Measurements from ENCODE around the gene TMEM132C.

The TMEM132C gene

GRCh38 chr12:128707488-128707887 lies 440.5 kb downstream of the TMEM132C start:
- WGBS: 70% methylated on average over 8 of the region's 8 CpGs
- Histone ChIP-seq H2BK15ac (ENCODE audit: low read depth, poor library complexity, severe bottlenecking) (no peak overlapping the region), H3K18ac (ENCODE audit: low read depth in 1 of 2, low read length in 2 of 2) (no peak overlapping the region)

DNA sequence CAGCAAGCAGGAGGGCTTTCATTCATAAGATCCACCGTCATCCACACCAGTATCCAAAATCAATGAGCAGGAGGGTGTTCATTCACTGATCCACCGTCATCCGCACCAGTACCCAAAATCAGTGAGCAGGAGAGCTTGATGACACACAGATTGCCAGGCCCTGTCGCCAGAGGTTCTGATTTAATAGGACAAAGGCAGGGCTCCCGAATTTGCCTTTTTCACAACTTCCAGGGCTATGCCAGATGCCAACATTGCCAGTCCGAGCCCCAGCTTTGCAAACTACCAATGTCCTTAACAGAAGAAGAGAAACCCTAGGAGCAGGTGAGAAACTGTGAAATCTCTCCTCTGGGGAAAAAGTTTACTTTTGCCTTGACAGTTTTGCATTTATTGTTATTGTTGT lies 441.8 kb downstream of the TMEM132C start:
- H3K27ac ChIP-seq (ENCODE audit: low read length, poor library complexity, severe bottlenecking): no peak overlapping the region
- H3K4ac ChIP-seq (ENCODE audit: low read depth in 1 of 2, low read length in 2 of 2): no peak overlapping the region
- H3K9me3 ChIP-seq (ENCODE audit: control insufficient read depth, low read length): no peaks in the 10 kb centered on the region
- 76% methylated on average over 6 of the region's 6 CpGs for WGBS
- no peak overlapping the region for H2BK5ac ChIP-seq (ENCODE audit: low read depth, low read length, poor library complexity, severe bottlenecking)
- no peak overlapping the region for H2BK15ac ChIP-seq (ENCODE audit: low read depth, poor library complexity, severe bottlenecking)
- DNase-seq: no peak
- no peak overlapping the region for H3K4me3 ChIP-seq (ENCODE audit: insufficient read depth in 1 of 2, low read depth in 1 of 2, low read length in 2 of 2)
- H2BK12ac ChIP-seq (ENCODE audit: low read length in 2 of 2): no peak overlapping the region
- no peaks in the 10 kb centered on the region for H3K79me1 ChIP-seq (replicated peaks; ENCODE audit: low read length, poor library complexity, severe bottlenecking)
- no peak overlapping the region for H3K9ac ChIP-seq (ENCODE audit: low read length)
- H3K27me3 ChIP-seq (ENCODE audit: control insufficient read depth in 1 of 2, insufficient read depth in 1 of 2, low read length in 2 of 2): peaks cover 0 to 5% of the 10 kb centered on the region in 2 experiments
- H3K18ac ChIP-seq (ENCODE audit: low read depth in 1 of 2, low read length in 2 of 2): no peak overlapping the region
- no peak overlapping the region for H3K23ac ChIP-seq (ENCODE audit: low read length in 2 of 2)
- H2BK120ac ChIP-seq (ENCODE audit: low read depth, low read length): no peak overlapping the region
- no peak overlapping the region for H4K8ac ChIP-seq (ENCODE audit: low read length)
- H2AK5ac ChIP-seq (ENCODE audit: low read length, severe bottlenecking): no peak overlapping the region
- no peak overlapping the region for H3K4me2 ChIP-seq (ENCODE audit: low read length, poor library complexity, severe bottlenecking)
- no peak overlapping the region for H2AFZ ChIP-seq (ENCODE audit: low read depth, low read length)
- H3K14ac ChIP-seq (ENCODE audit: low read length in 2 of 2): no peak overlapping the region
- H3K4me1 ChIP-seq (ENCODE audit: control insufficient read depth, insufficient read depth, low read depth, low read length): no peaks in the 10 kb centered on the region
- H3K36me3 ChIP-seq (ENCODE audit: control insufficient read depth in 1 of 2, insufficient read depth in 2 of 2, low read depth in 1 of 2, low read length in 2 of 2): no peaks in the 10 kb centered on the region
- peak overlapping the region; percentile 18 for H4K91ac ChIP-seq (ENCODE audit: low read length)

More at GRCh38 chr12:128707488-128707887, 440.5 kb downstream of the TMEM132C start:
- Histone ChIP-seq H3K36me3 (ENCODE audit: control insufficient read depth in 1 of 2, insufficient read depth in 2 of 2, low read depth in 1 of 2, low read length in 2 of 2) (no peaks in the 10 kb centered on the region), H2BK120ac (ENCODE audit: low read depth, low read length) (no peak overlapping the region), H4K8ac (ENCODE audit: low read length) (no peak overlapping the region), H3K4ac (ENCODE audit: low read depth in 1 of 2, low read length in 2 of 2) (no peak overlapping the region), H3K9me3 (ENCODE audit: control insufficient read depth, low read length) (no peaks in the 10 kb centered on the region), H3K27ac (ENCODE audit: low read length, poor library complexity, severe bottlenecking) (no peak overlapping the region), H3K4me1 (ENCODE audit: control insufficient read depth, insufficient read depth, low read depth, low read length) (no peaks in the 10 kb centered on the region), H3K27me3 (ENCODE audit: control insufficient read depth in 1 of 2, insufficient read depth in 1 of 2, low read length in 2 of 2) (no peaks in the 10 kb centered on the region), H3K4me3 (ENCODE audit: insufficient read depth in 1 of 2, low read depth in 1 of 2, low read length in 2 of 2) (no peak overlapping the region), H2AFZ (ENCODE audit: low read depth, low read length) (no peak overlapping the region), H2BK5ac (ENCODE audit: low read depth, low read length, poor library complexity, severe bottlenecking) (no peak overlapping the region), H2BK12ac (ENCODE audit: low read length in 2 of 2) (no peak overlapping the region), H3K4me2 (ENCODE audit: low read length, poor library complexity, severe bottlenecking) (no peak overlapping the region), H3K9ac (ENCODE audit: low read length) (no peak overlapping the region), H3K14ac (ENCODE audit: low read length in 2 of 2) (no peak overlapping the region), H3K23ac (ENCODE audit: low read length in 2 of 2) (no peak overlapping the region), H3K79me1 (replicated peaks; ENCODE audit: low read length, poor library complexity, severe bottlenecking) (no peaks in the 10 kb centered on the region), H4K91ac (ENCODE audit: low read length) (no peak overlapping the region), H2AK5ac (ENCODE audit: low read length, severe bottlenecking) (no peak overlapping the region)
- DNase-seq: no peak

- Histone ChIP-seq H3K18ac (ENCODE audit: low read depth in 1 of 2, low read length in 2 of 2) (no peak overlapping the region), H2BK120ac (ENCODE audit: low read depth, low read length) (no peak overlapping the region), H2AK5ac (ENCODE audit: low read length, severe bottlenecking) (no peak overlapping the region), H3K4me2 (ENCODE audit: low read length, poor library complexity, severe bottlenecking) (no peak overlapping the region), H3K4ac (ENCODE audit: low read depth in 1 of 2, low read length in 2 of 2) (no peak overlapping the region), H3K4me3 (ENCODE audit: insufficient read depth in 1 of 2, low read depth in 1 of 2, low read length in 2 of 2) (no peak overlapping the region), H3K9ac (ENCODE audit: low read length) (no peak overlapping the region), H3K27ac (ENCODE audit: low read length, poor library complexity, severe bottlenecking) (no peak overlapping the region), H2BK15ac (ENCODE audit: low read depth, poor library complexity, severe bottlenecking) (no peak overlapping the region), H3K14ac (ENCODE audit: low read length in 2 of 2) (no peak overlapping the region), H3K23ac (ENCODE audit: low read length in 2 of 2) (no peak overlapping the region), H3K9me3 (ENCODE audit: control insufficient read depth, low read length) (no peaks in the 10 kb centered on the region), H2BK12ac (ENCODE audit: low read length in 2 of 2) (no peak overlapping the region), H3K27me3 (ENCODE audit: control insufficient read depth in 1 of 2, insufficient read depth in 1 of 2, low read length in 2 of 2) (peaks cover 0 to 6% of the 10 kb centered on the region in 2 experiments), H3K79me1 (replicated peaks; ENCODE audit: low read length, poor library complexity, severe bottlenecking) (no peaks in the 10 kb centered on the region), H2AFZ (ENCODE audit: low read depth, low read length) (no peak overlapping the region), H2BK5ac (ENCODE audit: low read depth, low read length, poor library complexity, severe bottlenecking) (no peak overlapping the region), H4K8ac (ENCODE audit: low read length) (no peak overlapping the region), H3K36me3 (ENCODE audit: control insufficient read depth in 1 of 2, insufficient read depth in 2 of 2, low read depth in 1 of 2, low read length in 2 of 2) (no peaks in the 10 kb centered on the region), H4K91ac (ENCODE audit: low read length) (no peak overlapping the region), H3K4me1 (ENCODE audit: control insufficient read depth, insufficient read depth, low read depth, low read length) (no peaks in the 10 kb centered on the region)
- WGBS: 64% methylated on average over 5 of the region's 5 CpGs
- no peak for DNase-seq
These were observed 442.7 kb downstream of the TMEM132C start for GRCh38 chr12:128709660-128710059.

DNA sequence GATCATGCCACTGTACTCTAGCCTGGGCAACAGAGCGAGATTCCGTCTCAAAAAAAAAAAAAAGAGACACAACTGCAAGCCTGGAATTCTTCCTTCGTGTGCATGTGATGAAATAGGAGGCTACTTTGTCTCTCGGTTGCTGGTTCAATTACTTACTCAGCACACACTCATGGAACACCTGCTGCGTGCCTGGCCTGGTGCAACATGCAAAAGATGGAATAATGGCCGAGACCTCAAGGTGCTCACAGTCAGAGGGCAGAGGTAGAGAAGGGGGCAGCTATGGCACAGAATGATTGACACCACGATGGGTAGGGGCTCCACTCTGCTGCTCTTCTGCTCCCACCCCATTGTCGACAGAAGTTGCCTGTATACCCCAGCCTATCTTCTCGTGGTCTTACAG lies 444.5 kb downstream of the TMEM132C start:
- DNase-seq: no peak
- no peaks in the 10 kb centered on the region for H3K79me1 ChIP-seq (replicated peaks; ENCODE audit: low read length, poor library complexity, severe bottlenecking)
- no peak overlapping the region for H3K4me2 ChIP-seq (ENCODE audit: low read length, poor library complexity, severe bottlenecking)
- H3K9ac ChIP-seq (ENCODE audit: low read length): no peak overlapping the region
- no peaks in the 10 kb centered on the region for H3K36me3 ChIP-seq (ENCODE audit: control insufficient read depth in 1 of 2, insufficient read depth in 2 of 2, low read depth in 1 of 2, low read length in 2 of 2)
- no peak overlapping the region for H4K91ac ChIP-seq (ENCODE audit: low read length)
- no peak overlapping the region for H2BK12ac ChIP-seq (ENCODE audit: low read length in 2 of 2)
- no peak overlapping the region for H2BK15ac ChIP-seq (ENCODE audit: low read depth, poor library complexity, severe bottlenecking)
- peaks cover 0 to 6% of the 10 kb centered on the region in 2 experiments for H3K27me3 ChIP-seq (ENCODE audit: control insufficient read depth in 1 of 2, insufficient read depth in 1 of 2, low read length in 2 of 2)
- H3K9me3 ChIP-seq (ENCODE audit: control insufficient read depth, low read length): no peaks in the 10 kb centered on the region
- H3K18ac ChIP-seq (ENCODE audit: low read depth in 1 of 2, low read length in 2 of 2): no peak overlapping the region
- no peak overlapping the region for H3K14ac ChIP-seq (ENCODE audit: low read length in 2 of 2)
- no peak overlapping the region for H2AK5ac ChIP-seq (ENCODE audit: low read length, severe bottlenecking)
- no peaks in the 10 kb centered on the region for H3K4me1 ChIP-seq (ENCODE audit: control insufficient read depth, insufficient read depth, low read depth, low read length)
- H2BK120ac ChIP-seq (ENCODE audit: low read depth, low read length): no peak overlapping the region
- H3K4ac ChIP-seq (ENCODE audit: low read depth in 1 of 2, low read length in 2 of 2): no peak overlapping the region
- no peak overlapping the region for H2BK5ac ChIP-seq (ENCODE audit: low read depth, low read length, poor library complexity, severe bottlenecking)
- no peak overlapping the region for H2AFZ ChIP-seq (ENCODE audit: low read depth, low read length)
- 79% methylated on average over 7 of the region's 9 CpGs for WGBS
- H3K23ac ChIP-seq (ENCODE audit: low read length in 2 of 2): no peak overlapping the region
- H3K4me3 ChIP-seq (ENCODE audit: insufficient read depth in 1 of 2, low read depth in 1 of 2, low read length in 2 of 2): no peak overlapping the region
- no peak overlapping the region for H3K27ac ChIP-seq (ENCODE audit: low read length, poor library complexity, severe bottlenecking)
- H4K8ac ChIP-seq (ENCODE audit: low read length): no peak overlapping the region
